GM19463 (cell line): ENCODE measurements around the gene DNAH14.

Experiments used
- ATAC-seq: cut with Tn5 transposase; IDR thresholded peaks from one replicate; pipeline ENCODE4 v1.9.1; 2021; ENCODE audit warnings: mild to moderate bottlenecking, moderate library complexity; ENCODE audit not compliant: unreplicated experiment

Gene DNAH14

GRCh38 chr1:225424562-225425200 lies 495.2 kb downstream of the DNAH14 start:
- ATAC-seq = no peak

GRCh38 chr1:225425201-225425786 lies 495.8 kb downstream of the DNAH14 start:
- no peak for ATAC-seq

GRCh38 chr1:225426395-225427234 lies 497.1 kb downstream of the DNAH14 start:
- no peak for ATAC-seq

- peak; percentile 26 for ATAC-seq
Measured at GRCh38 chr1:225427235-225428067, 498.0 kb downstream of the DNAH14 start, which contains the start of gene LBR. LBR (minus strand) TSS chr1:225428038; CDS start chr1:225424075, 3,963 bp downstream.

GRCh38 chr1:225428068-225428880 lies 498.8 kb downstream of the DNAH14 start:
- peak; percentile 87 for ATAC-seq

- no peak for ATAC-seq
Measured at GRCh38 chr1:225428881-225429455, 499.5 kb downstream of the DNAH14 start.

- ATAC-seq = no peak
Measured at GRCh38 chr1:225430301-225430700, 500.8 kb downstream of the DNAH14 start.

- ATAC-seq = no peak
Measured at GRCh38 chr1:225431081-225431863, 501.8 kb downstream of the DNAH14 start.

- no peak for ATAC-seq
Measured at GRCh38 chr1:225434046-225434445, 504.6 kb downstream of the DNAH14 start.

- no peak for ATAC-seq
Measured at GRCh38 chr1:225435076-225435475, 505.6 kb downstream of the DNAH14 start.

- ATAC-seq = peak; percentile 21
Measured at GRCh38 chr1:225435487-225435886, 506.0 kb downstream of the DNAH14 start.

- ATAC-seq = peak; percentile 70
Measured at GRCh38 chr1:225435957-225436392, 506.5 kb downstream of the DNAH14 start.

- ATAC-seq = no peak
Measured at GRCh38 chr1:225437710-225438437, 508.4 kb downstream of the DNAH14 start.

- ATAC-seq = no peak
Measured at GRCh38 chr1:225440380-225441221, 511.1 kb downstream of the DNAH14 start.

GRCh38 chr1:225441314-225442122 lies 512.0 kb downstream of the DNAH14 start:
- ATAC-seq = peak; percentile 38

- ATAC-seq = no peak
Measured at GRCh38 chr1:225442123-225442505, 512.6 kb downstream of the DNAH14 start.
